Measurements from ENCODE around the gene ATG16L2.
"Not testable (repeated sequence)": the region's sequence is repeated elsewhere in the genome, so short reads cannot be mapped to it uniquely, and the experiment has no call there.

Gene ATG16L2

DNA sequence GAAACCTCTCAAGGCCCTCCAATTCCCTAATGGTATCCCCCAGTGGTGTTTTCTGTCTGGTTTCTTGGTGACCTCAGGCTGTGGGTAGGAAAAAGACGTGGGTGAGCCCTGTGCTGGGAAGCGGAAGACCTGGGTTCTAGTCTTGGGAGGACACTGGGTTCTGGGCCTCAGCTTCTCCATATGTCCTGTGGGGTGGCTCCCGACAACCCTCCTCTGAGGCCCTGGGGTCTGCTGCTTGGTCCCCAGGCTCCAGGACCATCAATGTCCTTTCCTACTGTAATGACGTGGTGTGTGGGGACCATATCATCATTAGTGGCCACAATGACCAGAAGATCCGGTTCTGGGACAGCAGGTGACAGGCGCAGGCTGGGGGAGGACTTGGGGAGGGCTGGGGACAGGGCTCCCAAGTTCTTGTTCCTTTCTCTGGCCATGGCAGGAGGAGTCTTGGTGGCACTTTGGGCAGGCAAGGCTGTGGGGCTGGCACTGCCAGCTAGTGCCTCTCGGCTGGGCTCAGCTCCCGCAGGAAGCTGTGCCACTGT is 12.8 kb downstream of the ATG16L2 start:
- DNase-seq: no peak

DNA sequence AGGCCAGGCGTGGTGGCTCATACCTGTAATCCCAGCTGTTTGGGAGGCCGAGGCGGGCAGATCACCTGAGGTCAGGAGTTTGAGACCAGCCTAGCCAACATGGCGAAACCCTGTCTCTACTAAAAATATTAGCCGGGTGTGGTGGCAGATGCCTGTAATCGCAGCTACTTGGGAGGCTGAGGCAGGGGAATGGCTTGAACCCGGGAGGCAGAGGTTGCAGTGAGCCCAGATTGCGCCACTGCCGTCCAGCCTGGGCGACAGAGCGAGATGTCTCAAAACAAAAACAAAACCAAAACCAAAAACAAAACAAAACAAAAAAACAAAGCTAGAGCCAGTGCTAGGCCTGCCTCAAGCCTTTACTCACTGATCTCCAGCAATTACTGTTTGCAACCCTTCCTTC is 13.4 kb downstream of the ATG16L2 start:
- not testable (repeated sequence) for DNase-seq

DNA sequence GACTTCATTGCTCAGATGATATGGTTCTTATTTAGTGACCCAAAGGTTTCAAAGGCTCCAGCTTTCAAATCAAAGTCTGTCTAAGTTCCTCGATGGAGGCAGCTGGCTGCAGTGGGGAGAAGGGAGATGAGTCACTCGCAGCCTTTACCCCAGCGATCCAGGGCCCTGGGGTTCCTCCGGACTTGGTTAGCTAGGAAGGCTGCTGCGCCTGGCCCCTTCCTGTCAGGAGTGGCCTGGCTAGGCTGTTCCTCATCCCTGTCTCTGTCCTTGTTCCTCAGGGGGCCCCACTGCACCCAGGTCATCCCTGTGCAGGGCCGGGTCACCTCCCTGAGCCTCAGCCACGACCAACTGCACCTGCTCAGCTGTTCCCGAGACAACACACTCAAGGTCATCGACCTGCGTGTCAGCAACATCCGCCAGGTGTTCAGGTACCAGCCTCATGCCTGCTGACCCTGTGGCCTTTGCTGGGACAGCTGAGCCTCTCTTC is 13.9 kb downstream of the ATG16L2 start:
- no peak for DNase-seq

DNA sequence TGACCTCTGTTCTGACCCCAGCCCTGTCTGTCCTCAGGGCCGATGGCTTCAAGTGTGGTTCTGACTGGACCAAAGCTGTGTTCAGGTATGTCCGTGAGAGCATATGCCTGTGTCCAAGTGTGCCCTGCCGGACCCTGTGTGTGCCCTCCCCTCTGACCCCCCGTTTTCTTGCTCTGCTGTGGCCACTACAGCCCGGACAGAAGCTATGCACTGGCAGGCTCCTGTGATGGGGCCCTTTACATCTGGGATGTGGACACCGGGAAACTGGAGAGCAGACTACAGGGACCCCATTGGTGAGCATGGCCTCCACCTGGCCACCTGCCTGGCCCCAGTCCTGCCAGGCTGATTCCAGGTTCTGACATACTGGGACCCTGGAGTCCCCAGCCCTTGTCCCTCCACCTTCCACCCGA is 14.5 kb downstream of the ATG16L2 start:
- no peak for DNase-seq

DNA sequence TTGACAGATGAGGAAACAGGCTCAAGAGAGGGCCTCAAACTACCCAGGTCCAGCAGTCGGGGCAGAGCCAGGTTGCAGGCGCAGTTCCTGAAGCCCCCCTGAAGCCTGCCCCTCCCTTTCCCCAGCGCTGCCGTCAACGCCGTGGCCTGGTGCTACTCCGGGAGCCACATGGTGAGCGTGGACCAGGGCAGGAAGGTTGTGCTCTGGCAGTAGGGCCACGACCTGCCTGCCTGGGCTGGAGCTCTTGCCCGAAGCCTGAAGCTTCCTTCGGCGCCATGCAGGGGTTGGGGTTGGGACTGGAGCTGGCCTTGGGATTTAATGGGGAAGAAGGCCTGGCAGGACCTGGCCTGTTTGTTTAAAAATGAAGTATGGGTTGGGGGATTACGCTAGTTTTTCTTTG is 15.0 kb downstream of the ATG16L2 start:
- no peak for DNase-seq

DNA sequence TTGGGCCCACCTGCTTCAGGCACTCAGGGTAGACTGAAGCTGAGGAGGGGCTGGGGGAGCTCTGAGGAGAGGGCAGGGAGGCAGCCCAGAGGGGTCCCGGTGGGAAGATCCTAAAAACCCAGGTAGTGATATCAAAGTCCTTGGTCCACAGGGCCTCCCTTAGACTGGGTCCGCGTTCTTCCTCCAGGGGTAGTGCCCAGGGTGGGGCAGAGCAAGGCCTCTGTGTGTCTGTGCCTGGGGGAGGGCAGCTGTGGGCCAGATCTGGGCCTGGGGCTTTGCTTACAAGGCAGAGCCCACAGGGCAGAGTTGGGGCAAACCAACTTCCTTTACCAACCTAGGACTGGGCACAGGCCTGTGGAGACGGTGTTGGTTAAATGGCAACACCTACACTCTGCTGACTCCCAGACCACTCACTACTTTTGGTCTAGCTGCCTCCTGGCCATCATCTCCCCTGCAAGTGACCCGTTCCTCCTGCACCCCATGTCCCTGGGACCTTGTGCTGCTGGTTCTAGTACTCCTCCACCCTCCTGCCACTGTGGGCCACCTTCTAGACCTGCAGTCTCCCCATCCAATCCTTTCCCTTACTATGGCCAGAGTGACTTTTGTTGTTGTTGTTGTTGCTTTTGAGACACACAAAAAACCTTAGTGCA is 15.8 kb downstream of the ATG16L2 start:
- no peak for DNase-seq

DNA sequence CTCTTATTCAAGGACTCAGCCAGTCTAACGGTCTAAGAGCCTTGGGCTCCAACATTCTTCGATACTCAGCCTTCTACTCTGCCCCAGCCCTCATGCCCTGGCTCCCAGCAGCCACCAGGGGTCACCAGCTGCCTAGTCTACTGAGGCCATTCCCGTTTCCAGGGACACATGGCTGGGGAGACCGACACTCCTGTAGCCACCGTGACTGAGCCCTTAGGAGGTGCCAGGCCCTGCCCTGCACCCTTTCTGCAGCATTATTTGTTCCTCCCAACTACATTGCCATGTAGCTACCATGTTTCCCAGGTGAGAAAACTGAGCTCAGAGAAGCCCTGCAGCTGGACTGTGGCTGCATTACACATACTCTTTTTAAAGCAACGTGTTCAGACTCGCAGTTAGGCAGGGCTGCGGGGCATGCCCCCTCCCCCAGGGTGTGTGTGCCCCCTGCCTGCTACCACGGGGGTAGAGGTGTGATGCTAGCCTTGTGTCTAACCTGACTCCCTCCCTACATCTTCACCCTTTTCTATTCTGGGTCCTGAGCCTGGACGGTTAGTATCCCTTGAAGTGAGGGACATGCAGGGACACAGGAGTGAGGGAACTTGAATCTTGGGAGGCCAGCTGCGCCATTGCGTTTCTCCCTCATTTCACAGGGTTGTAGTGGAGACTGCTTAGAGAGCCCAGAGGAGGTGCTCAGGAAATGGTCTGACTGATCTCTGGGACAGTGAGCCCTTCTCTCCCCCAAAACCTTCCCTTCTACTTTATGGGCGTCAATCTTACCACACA is 17.5 kb downstream of the ATG16L2 start:
- DNase-seq: peak; percentile 71 to 84

DNA sequence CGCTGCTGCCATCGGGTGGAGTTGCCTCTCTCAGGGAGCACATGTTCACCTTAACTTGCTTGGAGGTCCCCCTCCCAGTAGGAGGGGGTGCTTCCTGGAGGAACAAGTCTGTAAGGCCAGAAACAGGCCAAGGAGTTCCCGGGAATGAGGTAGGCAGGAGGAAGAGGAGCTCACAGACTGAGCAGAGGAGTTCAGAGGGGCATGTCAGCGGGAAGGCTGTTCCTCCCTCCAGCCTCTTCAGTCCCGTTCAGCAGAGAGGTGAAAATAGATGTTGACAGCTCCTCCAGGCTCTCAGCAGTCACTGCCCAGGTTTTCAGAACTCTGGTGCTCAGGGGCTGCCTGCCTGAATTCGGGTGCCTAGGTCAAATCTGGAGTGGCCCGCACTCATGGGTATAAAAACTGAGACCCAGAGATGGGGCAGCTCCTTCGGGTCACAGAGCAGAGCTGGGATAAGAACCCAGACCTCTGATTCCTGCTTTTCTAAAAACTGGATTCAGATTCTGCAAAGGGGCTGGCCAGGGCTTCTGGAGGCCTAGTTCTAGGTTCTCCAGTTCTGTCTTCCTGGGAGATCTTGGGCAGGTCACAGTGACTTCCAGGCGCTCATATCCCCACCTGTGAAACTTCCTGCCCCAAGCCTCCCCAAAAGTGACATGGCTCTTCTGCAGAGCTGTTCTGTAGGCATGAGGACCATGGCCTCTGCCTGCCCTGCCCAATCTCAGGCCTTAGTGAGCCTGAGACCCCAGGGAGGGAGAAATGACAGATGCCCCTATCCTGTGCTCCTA is 18.3 kb downstream of the ATG16L2 start:
- no peak for DNase-seq

DNA sequence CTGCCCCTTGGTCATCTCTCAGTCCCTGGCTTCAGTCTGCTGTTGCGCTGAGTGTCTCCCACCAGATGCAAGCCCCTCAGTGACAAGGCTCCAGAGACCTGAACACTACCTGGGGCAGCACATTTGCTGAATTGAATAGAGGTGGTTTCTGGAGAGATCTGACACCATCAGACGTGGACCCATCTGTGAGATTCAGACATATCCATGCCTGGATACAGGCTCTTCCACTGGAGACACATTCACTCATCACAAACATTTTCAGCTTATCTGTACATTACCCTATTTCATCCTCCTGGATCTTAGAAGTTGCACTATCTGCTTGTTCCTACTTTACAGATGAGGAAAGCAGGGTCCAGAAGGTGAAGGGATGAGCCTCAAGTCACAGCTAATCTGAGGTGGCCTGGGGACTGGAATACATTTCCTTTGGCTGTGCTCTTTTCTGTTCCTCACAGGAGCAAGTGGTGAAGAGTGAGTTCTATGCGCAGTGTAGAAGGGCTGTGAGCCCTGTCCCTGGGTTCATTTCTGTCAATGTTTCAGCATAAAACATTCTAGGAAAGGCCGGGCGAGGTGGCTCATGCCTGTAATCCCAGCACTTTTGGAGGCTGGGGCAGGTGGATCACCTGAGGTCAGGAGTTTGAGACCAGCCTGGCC is 19.0 kb downstream of the ATG16L2 start:
- no peak for DNase-seq

DNA sequence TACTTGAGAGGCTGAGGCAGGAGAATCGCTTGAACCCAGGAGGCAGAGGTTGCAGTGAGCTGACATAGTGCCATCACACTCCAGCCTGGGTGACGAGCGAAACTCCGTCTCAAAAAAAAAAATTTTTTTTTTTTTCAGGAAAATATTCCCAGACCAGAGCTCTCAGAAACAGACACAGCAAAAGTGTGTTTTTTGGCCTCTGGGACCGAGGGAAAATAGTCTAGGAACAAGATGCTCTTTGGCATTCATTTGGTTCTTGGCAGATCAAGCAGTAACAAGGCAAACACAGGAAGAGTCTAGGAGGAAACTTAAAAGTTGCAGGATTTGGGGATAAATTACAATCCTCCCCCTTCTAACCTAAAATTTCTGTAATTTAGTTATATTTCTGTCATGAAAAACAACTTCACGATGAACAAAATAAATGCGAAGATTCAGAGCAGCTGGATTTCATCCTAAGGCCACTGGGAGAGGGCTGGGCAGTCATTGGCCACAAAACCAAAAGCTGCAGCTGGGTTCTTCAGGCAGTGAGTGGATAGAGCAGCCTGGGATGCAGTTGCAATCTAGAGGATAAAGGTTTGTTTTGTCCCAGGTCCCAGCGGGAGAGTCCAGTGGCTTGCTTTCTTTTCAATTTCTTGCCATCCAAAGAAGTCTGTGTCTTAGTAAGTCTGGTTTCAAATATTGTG is 19.7 kb downstream of the ATG16L2 start:
- DNase-seq: no peak

DNA sequence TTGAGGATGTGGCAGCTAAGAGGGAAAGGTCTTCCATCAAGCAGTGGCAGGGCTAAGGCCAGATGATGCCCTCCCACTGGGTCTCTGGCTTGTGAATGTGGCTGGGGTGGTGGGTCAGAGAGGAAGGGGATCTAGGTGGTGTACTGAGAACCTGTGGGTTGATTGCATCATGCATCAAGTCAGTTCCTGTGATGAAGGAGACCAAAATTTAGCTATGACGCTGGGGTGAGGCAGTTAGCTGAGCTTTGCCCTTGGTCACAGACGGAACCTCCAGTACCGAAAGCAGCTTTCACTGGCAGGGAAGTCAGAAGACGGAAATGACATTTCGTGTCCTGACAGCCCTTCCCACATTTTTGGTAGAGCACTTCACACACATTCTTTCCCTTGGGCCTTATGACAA is 20.7 kb downstream of the ATG16L2 start:
- DNase-seq: no peak

DNA sequence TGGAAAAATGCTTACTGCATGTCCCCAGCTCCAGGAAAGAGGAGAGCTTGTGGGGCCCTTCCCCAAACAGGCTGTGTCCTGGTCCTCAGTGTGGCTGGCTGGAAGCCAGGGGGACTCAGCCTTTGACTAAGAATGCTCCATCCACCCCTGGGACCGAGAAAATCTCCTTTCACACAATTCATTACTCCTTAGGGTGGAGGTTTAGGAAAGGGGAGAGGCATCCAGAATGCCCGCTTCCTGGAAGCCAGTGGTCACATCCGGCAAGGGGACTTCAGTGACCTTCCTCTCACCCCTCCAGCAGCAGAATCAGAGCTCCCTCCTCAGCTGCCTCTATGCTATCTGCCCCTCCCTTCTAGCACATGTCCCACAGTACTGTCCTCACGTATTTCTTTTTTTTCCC is 21.9 kb downstream of the ATG16L2 start:
- DNase-seq: no peak

DNA sequence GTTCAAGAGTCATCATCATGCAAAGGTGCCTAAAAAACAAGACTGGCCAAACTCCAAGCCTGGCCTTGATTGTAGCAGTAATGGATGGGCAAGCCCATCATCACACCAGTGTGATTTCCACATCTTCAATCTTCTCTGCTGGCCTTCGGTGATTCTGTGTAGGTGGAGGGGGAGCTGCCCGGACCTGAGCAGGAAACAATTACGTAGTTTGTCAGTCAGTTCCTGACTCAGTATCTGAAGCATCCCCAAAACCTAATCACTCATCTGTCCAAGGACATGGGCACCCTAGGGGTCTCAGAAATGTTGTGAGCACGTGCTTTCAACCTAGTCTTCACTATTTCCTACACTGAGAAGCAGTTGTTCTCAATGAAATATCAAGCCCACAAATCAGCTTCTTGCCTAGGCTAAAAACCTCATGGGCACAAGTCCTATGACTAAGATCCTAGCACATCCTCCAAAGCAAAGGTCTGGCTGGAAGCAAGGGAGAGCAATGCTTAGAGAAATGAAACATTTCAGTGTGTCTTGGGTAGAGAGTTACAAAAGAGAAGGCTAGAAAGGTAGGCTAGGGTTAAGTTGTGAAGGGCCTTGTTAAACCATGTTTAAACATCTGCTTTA is 24.6 kb downstream of the ATG16L2 start:
- DNase-seq: no peak

DNA sequence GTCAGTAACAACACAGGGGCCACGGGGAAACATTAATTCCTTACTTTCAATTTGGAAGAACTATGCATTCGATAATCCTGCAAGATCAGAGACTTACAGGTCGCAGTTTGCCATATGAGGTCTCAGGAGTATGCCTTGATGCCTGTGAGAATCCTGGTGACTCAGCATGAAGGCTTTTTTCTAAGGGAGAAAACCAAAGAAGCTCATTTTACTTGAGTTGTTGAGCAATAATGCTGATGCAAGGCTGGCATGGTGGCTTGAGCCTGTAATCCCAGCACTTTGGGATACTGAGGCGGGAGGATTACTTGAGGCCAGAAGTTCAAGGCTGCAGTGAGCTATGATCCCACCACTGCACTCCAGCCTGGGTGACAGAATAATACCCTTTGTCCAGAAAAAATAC is 26.6 kb downstream of the ATG16L2 start:
- DNase-seq: no peak

DNA sequence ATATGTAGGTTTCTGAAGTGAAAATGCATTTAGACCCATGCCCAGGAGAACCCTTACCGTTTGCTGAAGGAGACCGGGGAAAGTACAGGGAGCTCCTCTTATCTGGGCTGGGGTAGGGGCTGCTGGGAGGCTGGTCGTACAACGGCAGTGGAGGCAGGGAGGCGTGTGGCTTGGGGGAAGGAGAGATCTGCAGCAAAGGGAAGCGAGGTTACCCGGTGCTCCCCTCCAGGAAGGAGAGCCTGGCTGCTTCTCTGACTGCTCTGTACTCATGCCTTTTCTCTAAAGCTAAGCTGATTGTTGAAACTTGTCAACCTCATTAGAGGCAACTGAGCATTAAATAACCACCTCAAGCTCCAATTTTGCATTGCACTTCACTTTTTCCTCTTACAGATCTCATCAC is 27.2 kb downstream of the ATG16L2 start:
- DNase-seq: no peak

DNA sequence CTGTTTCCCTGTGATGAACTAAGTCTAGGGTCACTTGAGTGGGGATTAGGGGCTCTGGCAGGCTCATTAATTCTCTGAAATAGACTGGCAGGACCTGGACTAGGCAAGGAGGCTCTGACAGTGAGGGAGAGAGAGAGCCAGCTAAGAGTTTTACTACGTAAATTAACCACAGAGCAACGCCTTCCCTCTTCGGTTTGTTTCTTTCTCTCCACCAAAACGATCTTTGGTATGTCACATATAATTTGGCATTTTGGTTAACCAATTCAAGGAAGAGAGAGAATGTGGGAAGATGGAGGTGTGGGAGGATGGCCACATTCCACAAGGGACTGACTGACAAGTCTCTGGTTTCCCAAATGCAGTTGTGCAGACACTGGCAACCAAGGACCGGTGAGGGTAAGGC is 27.9 kb downstream of the ATG16L2 start:
- DNase-seq: no peak

DNA sequence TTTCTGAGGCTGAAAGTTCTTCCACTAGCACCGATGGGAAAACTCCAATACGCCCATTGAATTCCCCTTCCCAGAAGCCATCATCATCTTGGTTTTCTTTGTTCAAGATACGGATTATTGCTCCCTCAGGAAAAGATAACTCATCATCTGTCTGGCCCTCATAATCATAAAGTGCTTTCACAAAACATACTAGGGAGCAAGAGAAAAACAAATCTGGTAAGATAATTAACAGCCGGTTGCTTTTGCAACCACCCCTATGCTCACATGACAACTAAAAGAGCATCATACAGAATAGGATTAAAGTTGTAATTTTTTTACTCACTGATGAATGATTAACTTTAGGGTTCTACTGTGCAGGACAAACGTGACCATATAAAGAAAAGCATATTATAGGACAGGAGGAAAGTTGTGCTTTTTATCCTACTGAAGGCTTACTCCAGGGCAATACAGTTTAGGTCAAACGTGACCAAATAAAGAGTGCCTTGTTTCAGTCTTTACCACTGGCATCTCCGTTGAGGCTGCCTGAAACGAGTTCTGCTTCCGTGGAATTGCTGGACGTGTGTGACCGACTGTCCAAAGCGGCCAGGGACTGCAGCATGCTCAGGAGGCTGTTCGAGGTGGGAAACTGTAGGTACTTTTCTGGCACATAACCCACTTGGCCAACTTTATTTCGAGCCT is 28.6 kb downstream of the ATG16L2 start:
- DNase-seq: no peak

DNA sequence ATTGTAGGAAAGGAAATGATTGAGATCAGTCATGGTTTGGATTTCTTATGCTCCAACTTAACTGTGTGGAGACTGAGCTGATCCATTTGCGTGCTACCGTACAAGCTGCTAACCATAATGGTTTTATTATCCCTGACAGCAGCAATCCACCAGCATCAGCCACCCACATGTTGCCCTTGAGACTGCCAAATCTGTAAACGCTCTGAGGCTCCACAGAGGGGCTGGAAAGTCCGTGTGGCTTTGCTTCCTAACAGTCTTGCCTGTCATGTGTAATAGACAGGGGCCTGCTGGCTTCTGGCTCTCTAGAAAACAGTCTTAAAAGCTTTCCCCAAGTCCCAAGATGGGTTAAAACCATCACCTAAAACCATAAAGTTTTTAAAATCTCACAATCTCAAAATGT is 30.1 kb downstream of the ATG16L2 start:
- no peak for DNase-seq

DNA sequence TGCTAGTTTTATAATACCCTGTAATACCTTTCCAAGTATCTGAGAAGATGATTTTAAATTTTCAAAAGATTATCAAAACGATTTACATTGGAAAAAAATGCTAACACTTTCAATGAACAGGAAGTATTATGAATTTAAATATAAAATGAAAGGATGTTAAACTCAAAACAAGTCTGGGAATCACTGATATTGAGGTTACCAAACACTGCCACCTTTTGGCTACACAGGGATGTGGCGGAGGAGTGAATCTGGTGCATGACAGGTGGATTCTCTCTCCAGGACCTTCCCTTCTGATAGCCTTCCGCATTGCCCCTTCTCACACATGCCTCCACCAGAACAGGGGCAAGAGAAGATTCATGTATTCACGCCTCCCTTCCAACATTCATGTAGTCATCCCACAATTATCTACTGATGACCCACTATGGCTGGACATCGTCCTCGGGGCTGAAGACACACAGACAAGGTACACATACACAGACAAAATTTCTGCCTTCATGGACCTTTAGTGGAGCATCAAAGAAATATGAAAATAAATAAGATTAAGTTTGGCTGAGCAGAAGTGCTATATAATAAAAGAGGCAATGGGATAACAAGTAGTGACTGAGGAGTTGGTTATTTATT is 34.7 kb downstream of the ATG16L2 start:
- DNase-seq: peak; percentile 3 to 27

DNA sequence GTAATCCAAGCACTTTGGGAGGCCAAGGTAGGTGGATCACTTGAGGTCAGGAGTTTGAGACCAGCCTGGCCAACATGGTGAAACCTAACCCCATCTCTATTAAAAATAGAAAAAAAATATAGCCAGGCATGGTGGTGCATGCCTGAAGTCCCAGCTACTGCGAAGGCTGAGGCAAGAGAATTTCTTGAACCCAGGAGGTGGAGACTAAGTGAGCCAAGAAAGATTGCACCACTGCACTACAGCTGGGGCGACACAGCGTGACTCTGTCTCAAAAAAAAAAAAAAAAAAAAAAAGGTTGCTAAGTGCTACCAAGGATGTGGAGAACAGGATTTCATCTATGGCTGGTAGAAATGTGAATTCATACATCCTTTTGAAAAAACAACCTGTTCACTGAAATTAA is 36.6 kb downstream of the ATG16L2 start:
- no peak for DNase-seq

DNA sequence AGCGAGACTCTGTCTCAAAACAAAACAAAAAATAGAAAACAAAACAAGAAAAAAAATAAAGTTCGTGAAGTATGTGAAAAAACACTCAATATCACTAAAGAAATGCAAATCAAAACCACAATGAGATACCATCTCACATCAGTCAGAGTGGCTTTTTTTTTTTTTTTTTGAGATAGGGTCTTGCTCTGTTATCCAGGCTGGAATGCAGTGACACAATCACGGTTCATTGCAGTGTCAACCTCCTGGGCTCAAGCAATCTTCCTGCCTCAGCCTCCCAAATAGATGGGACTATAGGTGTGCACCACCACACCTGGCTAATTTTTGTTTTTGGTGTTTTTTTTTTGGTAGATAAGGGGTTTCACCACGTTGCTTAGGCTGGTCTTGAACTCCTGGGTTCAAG is 37.5 kb downstream of the ATG16L2 start:
- no peak for DNase-seq

Data from NCI-H446 (cell line).